ENCODE results near the gene PRMT7. TPM values are rescaled to one million over a fixed set of nuclear protein-coding genes. Genes with fewer than 3 reads are reported as not detected.

The PRMT7 gene
- polyA plus RNA-seq, 3 donors, result 15.0 to 41.1 (median 15.2) TPM

DNA sequence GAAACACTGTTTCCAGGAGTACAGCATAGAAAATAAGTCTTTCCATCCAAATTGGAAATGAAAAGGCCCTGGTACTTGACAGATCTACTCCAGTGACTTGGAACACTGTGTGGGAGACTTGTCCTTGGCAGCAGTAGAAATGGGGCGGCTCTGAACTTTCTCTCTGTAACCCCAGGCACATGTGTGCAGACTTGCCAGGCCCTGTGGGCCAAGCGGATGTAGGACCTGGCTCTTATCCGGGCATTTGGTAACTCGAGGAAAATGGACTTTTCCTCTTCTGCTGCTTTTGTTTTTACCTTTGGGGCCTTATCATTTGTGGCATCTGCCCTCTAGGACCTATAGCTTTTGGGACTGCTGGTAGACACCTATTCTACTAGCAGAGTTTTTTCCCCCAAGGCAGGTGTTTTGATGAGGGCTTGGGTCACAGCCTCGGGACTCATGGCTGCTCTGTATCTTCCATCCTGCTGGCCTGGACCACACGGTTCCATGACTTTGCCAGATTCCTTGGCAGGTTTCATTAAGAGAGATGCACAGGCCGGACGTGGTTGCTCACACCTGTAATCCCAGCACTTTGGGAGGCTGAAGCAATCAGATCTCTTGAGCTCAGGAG is 94.0 kb downstream of the PRMT7 start:
- Mint-ChIP-seq H3K36me3 (no peaks in the 10 kb centered on the region), H3K27ac (no peak overlapping the region), H3K27me3 (ENCODE audit: low read depth in 3 of 3) (peaks cover 3 to 6% (median 4%) of the 10 kb centered on the region in 3 donors), H3K9me3 (no peaks in the 10 kb centered on the region), H3K4me3 (no peak overlapping the region), H3K4me1 (no peaks in the 10 kb centered on the region)
- Histone ChIP-seq H3K4me1 (ENCODE audit: control insufficient read depth in 1 of 2, insufficient read depth in 2 of 2, low read length in 2 of 2) (no peaks in the 10 kb centered on the region), H3K27ac (ENCODE audit: low read depth in 1 of 2, low read length in 2 of 2) (no peak overlapping the region), H3K9ac (ENCODE audit: insufficient read depth, low read length, poor library complexity, severe bottlenecking) (no peak overlapping the region), H3K9me3 (replicated peaks in 1 of 2; ENCODE audit: control insufficient read depth in 1 of 2, insufficient read depth in 1 of 2, low read length in 2 of 2) (no peaks in the 10 kb centered on the region), H3K4me2 (replicated peaks; ENCODE audit: extremely low read depth, low read length, poor library complexity, severe bottlenecking) (no peak overlapping the region), H3K4me3 (replicated peaks in 1 of 3; ENCODE audit: low read depth in 2 of 3, low read length in 3 of 3) (no peak overlapping the region), H3K79me2 (ENCODE audit: insufficient read depth, low read length) (no peaks in the 10 kb centered on the region), H2AFZ (ENCODE audit: insufficient read depth, low read depth, low read length, poor library complexity, severe bottlenecking) (no peak overlapping the region), H3K27me3 (ENCODE audit: control insufficient read depth in 2 of 2, insufficient read depth in 2 of 2, low read length in 2 of 2) (no peaks in the 10 kb centered on the region), H4K20me1 (ENCODE audit: insufficient read depth, low read length) (no peaks in the 10 kb centered on the region), H3K36me3 (replicated peaks in 1 of 2; ENCODE audit: control insufficient read depth in 1 of 2, insufficient read depth in 2 of 2, low read length in 2 of 2) (no peaks in the 10 kb centered on the region)
- TF ChIP-seq, protein P1, sequence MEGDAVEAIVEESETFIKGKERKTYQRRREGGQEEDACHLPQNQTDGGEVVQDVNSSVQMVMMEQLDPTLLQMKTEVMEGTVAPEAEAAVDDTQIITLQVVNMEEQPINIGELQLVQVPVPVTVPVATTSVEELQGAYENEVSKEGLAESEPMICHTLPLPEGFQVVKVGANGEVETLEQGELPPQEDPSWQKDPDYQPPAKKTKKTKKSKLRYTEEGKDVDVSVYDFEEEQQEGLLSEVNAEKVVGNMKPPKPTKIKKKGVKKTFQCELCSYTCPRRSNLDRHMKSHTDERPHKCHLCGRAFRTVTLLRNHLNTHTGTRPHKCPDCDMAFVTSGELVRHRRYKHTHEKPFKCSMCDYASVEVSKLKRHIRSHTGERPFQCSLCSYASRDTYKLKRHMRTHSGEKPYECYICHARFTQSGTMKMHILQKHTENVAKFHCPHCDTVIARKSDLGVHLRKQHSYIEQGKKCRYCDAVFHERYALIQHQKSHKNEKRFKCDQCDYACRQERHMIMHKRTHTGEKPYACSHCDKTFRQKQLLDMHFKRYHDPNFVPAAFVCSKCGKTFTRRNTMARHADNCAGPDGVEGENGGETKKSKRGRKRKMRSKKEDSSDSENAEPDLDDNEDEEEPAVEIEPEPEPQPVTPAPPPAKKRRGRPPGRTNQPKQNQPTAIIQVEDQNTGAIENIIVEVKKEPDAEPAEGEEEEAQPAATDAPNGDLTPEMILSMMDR (IDR thresholded peaks at IDR 0.05), result no peak
- 83% methylated on average over 8 of the region's 8 CpGs for WGBS (ENCODE audit: insufficient coverage)
- DNase-seq, result no peak
- intact Hi-C loops (cut with micrococcal nuclease), result no loop called here

DNA sequence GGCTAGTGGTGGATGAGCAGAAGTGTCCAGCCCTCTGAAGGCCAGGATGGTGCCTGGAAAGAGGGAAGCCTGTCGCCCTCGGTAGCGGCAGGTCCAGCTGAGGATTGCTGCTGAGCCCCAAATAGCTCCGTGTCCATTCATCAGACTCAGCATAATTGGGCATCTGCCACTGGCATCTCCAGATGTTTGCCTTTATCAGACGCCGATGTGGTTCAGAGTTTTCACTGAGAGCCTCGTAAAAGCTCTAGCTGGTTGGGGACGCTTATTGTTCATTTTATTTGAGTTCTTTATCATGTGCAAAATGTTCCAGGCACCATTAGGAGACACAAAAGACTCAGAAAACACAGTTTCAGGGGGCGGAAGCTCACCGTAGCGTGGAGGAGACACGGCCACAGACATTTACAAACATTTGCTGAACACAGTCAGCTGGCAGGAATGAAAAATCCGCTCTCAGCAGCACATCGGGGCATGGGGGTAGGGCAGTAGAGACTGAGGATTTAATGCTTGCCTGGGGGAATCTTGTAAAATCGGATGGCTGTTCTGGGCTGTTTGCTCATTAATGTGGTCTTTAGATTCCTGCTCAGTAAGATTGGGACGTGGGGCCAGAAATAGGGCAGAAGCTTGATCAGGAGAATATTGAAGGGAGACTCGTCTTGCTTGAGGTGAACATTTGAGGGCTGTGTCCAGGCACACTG is 95.8 kb downstream of the PRMT7 start:
- H3K27me3 Mint-ChIP-seq (ENCODE audit: low read depth in 3 of 3), result peaks cover 4 to 7% (median 6%) of the 10 kb centered on the region in 3 donors
- Histone ChIP-seq H3K4me3 (replicated peaks in 1 of 3; ENCODE audit: low read depth in 2 of 3, low read length in 3 of 3) (no peak overlapping the region), H3K4me1 (ENCODE audit: control insufficient read depth in 1 of 2, insufficient read depth in 2 of 2, low read length in 2 of 2) (no peaks in the 10 kb centered on the region), H3K9ac (ENCODE audit: insufficient read depth, low read length, poor library complexity, severe bottlenecking) (no peak overlapping the region), H3K27me3 (ENCODE audit: control insufficient read depth in 2 of 2, insufficient read depth in 2 of 2, low read length in 2 of 2) (no peaks in the 10 kb centered on the region), H3K79me2 (ENCODE audit: insufficient read depth, low read length) (no peaks in the 10 kb centered on the region), H3K27ac (ENCODE audit: low read depth in 1 of 2, low read length in 2 of 2) (no peak overlapping the region), H2AFZ (ENCODE audit: insufficient read depth, low read depth, low read length, poor library complexity, severe bottlenecking) (no peak overlapping the region), H4K20me1 (ENCODE audit: insufficient read depth, low read length) (no peaks in the 10 kb centered on the region), H3K36me3 (replicated peaks in 1 of 2; ENCODE audit: control insufficient read depth in 1 of 2, insufficient read depth in 2 of 2, low read length in 2 of 2) (no peaks in the 10 kb centered on the region), H3K9me3 (replicated peaks in 1 of 2; ENCODE audit: control insufficient read depth in 1 of 2, insufficient read depth in 1 of 2, low read length in 2 of 2) (no peaks in the 10 kb centered on the region), H3K4me2 (replicated peaks; ENCODE audit: extremely low read depth, low read length, poor library complexity, severe bottlenecking) (no peak overlapping the region)
- 97% methylated on average over 17 of the region's 17 CpGs for WGBS (ENCODE audit: insufficient coverage)
- H3K4me1 Mint-ChIP-seq, result no peaks in the 10 kb centered on the region
- H3K36me3 Mint-ChIP-seq, result no peaks in the 10 kb centered on the region
- H3K4me3 Mint-ChIP-seq, result no peak overlapping the region
- intact Hi-C loops (cut with micrococcal nuclease), result no loop called here
- TF ChIP-seq, protein P1 (IDR thresholded peaks at IDR 0.05), result no peak
- peak overlapping the region in 1 of 7 donors; percentile 46 for H3K27ac Mint-ChIP-seq
- no peaks in the 10 kb centered on the region for H3K9me3 Mint-ChIP-seq
- no peak for DNase-seq

Small RNA genes within 50 kb of the gene (small RNA-seq; reads per million reads assigned to genes)
- gene RNU4-30P (ENCODE audit: insufficient read length, low read depth), result 2.8 reads per million, percentile 19 among the genes with 10 or more reads in this experiment
- not detected for gene RNU6-1262P (ENCODE audit: insufficient read length, low read depth)

Other genes starting within 250 kb of the PRMT7 start
- 10 to 100 TPM; 14.3 to 21.8 (median 15.8) TPM for gene NFATC3, start 225.6 kb upstream of the PRMT7 start, polyA plus RNA-seq
- not detected for gene ESRP2, start 74.9 kb upstream of the PRMT7 start, polyA plus RNA-seq
- 10 to 100 TPM; 27.8 to 34.8 (median 29.5) TPM for gene PLA2G15, start 65.6 kb upstream of the PRMT7 start, polyA plus RNA-seq
- 10 to 100 TPM in 1 of 3 donors, 1 to 10 TPM in 2; 4.3 to 47.7 (median 5.5) TPM for gene SLC7A6, start 46.5 kb upstream of the PRMT7 start, polyA plus RNA-seq
- gene SLC7A6OS, start 73 bp upstream of the PRMT7 start, polyA plus RNA-seq, result 10 to 100 TPM in 1 of 3 donors, 1 to 10 TPM in 2; 9.3 to 10.5 (median 9.7) TPM
- 1 to 10 TPM in 1 of 3 donors, under 1 TPM in 2; 0.40 to 1.1 (median 0.51) TPM for gene SMPD3, start 137.5 kb downstream of the PRMT7 start, polyA plus RNA-seq
- 1 to 10 TPM; 4.2 to 7.9 (median 6.3) TPM for gene ZFP90, start 228.3 kb downstream of the PRMT7 start, polyA plus RNA-seq

Data from CD14-positive monocyte (primary cell).